HG02571 (cell line): ENCODE measurements around the gene SEMA6B.

ENCODE experiments used
- ATAC-seq: cut with Tn5 transposase; IDR thresholded peaks from one replicate; pipeline ENCODE4 v1.9.1; 2021; ENCODE audit warnings: mild to moderate bottlenecking, moderate library complexity; ENCODE audit not compliant: unreplicated experiment

SEMA6B gene

GRCh38 chr19:4496304-4496703, 63.2 kb downstream of the SEMA6B start:
- no peak for ATAC-seq

GRCh38 chr19:4495471-4495870, 64.0 kb downstream of the SEMA6B start:
- no peak for ATAC-seq

GRCh38 chr19:4494691-4495064, 64.8 kb downstream of the SEMA6B start:
- no peak for ATAC-seq

- no peak for ATAC-seq
Observed at GRCh38 chr19:4493929-4494690, 65.4 kb downstream of the SEMA6B start.

GRCh38 chr19:4493104-4493928, 66.2 kb downstream of the SEMA6B start:
- ATAC-seq: no peak
